MCF 10A (cell line): Measurements from ENCODE around the gene CSF2RB. TPM values are rescaled to one million over a fixed set of nuclear protein-coding genes. Genes with fewer than 3 reads are reported as not detected.

Experiments
- BruUV-seq: library from RNA; stranded (reverse); fragments of 400-500 nt; replicated peaks from 2 replicates; lab custom pipeline; 2021; lab: Mats Ljungman, UMichigan
- CTCF ChIA-PET: fragments of 300-600 bp; sonication (Branson Sonifier 250); formaldehyde crosslinking; extraction: SDS; loops from one replicate; lab custom pipeline; 2021; ENCODE audit warnings: antibody characterized with exemption, inconsistent platforms; lab: Yijun Ruan, JAX
- POLR2A ChIA-PET: fragments of 300-600, 350-650 bp; sonication (Branson Sonifier 250); formaldehyde crosslinking; extraction: SDS; loops from one replicate; lab custom pipeline; 2020; ENCODE audit warnings: antibody characterized with exemption, inconsistent platforms; lab: Yijun Ruan, JAX
- DNase-seq: peaks from one replicate; pipeline ENCODE4 v3.0.0-alpha.2; 2018; ENCODE audit not compliant: unreplicated experiment
- H3K27ac Mint-ChIP-seq: one replicate; pipeline ENCODE4 v1.8.0; 2022; ENCODE audit warnings: mild to moderate bottlenecking, low read depth, mixed read lengths; ENCODE audit not compliant: unreplicated experiment
- H3K27me3 Mint-ChIP-seq: one replicate; pipeline ENCODE4 v1.8.0; 2022; ENCODE audit warnings: mixed read lengths; ENCODE audit not compliant: insufficient read depth, unreplicated experiment
- H3K36me3 Mint-ChIP-seq: one replicate; pipeline ENCODE4 v1.8.0; 2022; ENCODE audit warnings: mild to moderate bottlenecking, moderate library complexity, mixed read lengths; ENCODE audit not compliant: insufficient read depth, unreplicated experiment
- H3K4me1 Mint-ChIP-seq: one replicate; pipeline ENCODE4 v1.8.0; 2022; ENCODE audit warnings: mixed read lengths; ENCODE audit not compliant: insufficient read depth, unreplicated experiment
- H3K4me3 Mint-ChIP-seq: one replicate; pipeline ENCODE4 v1.8.0; 2022; ENCODE audit warnings: mild to moderate bottlenecking, moderate library complexity, mixed read lengths; ENCODE audit not compliant: unreplicated experiment
- H3K9me3 Mint-ChIP-seq: one replicate; pipeline ENCODE4 v1.8.0; 2022; ENCODE audit warnings: mixed read lengths; ENCODE audit not compliant: unreplicated experiment
- CTCF ChIP-seq: fragments of 200-600 bp; IDR thresholded peaks from one replicate; pipeline ENCODE4 v1.8.0; 2022; ENCODE audit warnings: antibody characterized with exemption, mild to moderate bottlenecking; ENCODE audit not compliant: unreplicated experiment
- intact Hi-C: fragments of 100-400 bp; cut with micrococcal nuclease; formaldehyde crosslinking; loops from 2 replicates; pipeline ENCODE4 v1.14.1; 2022
- total RNA-seq: library from RNA; stranded (reverse); gene quantifications from 2 replicates; pipeline ENCODE4 v1.2.3, GENCODE V29; 2022

Gene CSF2RB
- total RNA-seq, 1 experiment from 2014 or later, result not detected

GRCh38 chr22:36963302-36963701 lies 49.9 kb downstream of the CSF2RB start:
- peaks cover 52% of the 10 kb centered on the region for H3K27me3 Mint-ChIP-seq
- CTCF ChIA-PET, result interaction anchor here (0.7 to 0.8 kb wide), 2 partner anchors 180 to 1417 kb away, joined by 5 read pairs; no protein-coding TSS in a partner anchor

GRCh38 chr22:36964106-36964505 lies 50.7 kb downstream of the CSF2RB start:
- H3K27ac Mint-ChIP-seq, result no peak overlapping the region
- BruUV-seq, result no TSS peak
- H3K9me3 Mint-ChIP-seq, result no peaks in the 10 kb centered on the region
- ChIA-PET POLR2A (no interaction called here), CTCF (interaction anchor here (0.8 to 1.0 kb wide), 2 partner anchors 16 to 181 kb away, joined by 3 to 5 read pairs; no protein-coding TSS in a partner anchor)
- no peak for DNase-seq
- H3K4me3 Mint-ChIP-seq, result no peak overlapping the region
- no peaks in the 10 kb centered on the region for H3K4me1 Mint-ChIP-seq
- peaks cover 55% of the 10 kb centered on the region for H3K27me3 Mint-ChIP-seq
- H3K36me3 Mint-ChIP-seq, result no peaks in the 10 kb centered on the region
- intact Hi-C loops, result no loop called here
- no peak for TF ChIP-seq CTCF

More at GRCh38 chr22:36963302-36963701, 49.9 kb downstream of the CSF2RB start:
- H3K4me1 Mint-ChIP-seq, result no peaks in the 10 kb centered on the region
- H3K36me3 Mint-ChIP-seq, result no peaks in the 10 kb centered on the region
- no peak for TF ChIP-seq CTCF
- POLR2A ChIA-PET, result interaction anchor here (0.6 kb wide), 1 partner anchor 599 kb away, joined by 4 read pairs; no protein-coding TSS in a partner anchor
- no peaks in the 10 kb centered on the region for H3K9me3 Mint-ChIP-seq
- BruUV-seq, result no TSS peak
- intact Hi-C loops, result no loop called here
- DNase-seq, result no peak
- H3K27ac Mint-ChIP-seq, result no peak overlapping the region
- H3K4me3 Mint-ChIP-seq, result no peak overlapping the region

GRCh38 chr22:36965696-36966095 lies 52.3 kb downstream of the CSF2RB start:
- no peak for TF ChIP-seq CTCF
- Mint-ChIP-seq H3K4me1 (no peaks in the 10 kb centered on the region), H3K27ac (no peak overlapping the region), H3K27me3 (peaks cover 43% of the 10 kb centered on the region), H3K9me3 (no peaks in the 10 kb centered on the region), H3K36me3 (no peaks in the 10 kb centered on the region), H3K4me3 (no peak overlapping the region)
- ChIA-PET CTCF (interaction anchor here (0.6 to 1.4 kb wide), 4 partner anchors 39 to 110 kb away, joined by 3 to 4 read pairs (median 4); no protein-coding TSS in a partner anchor), POLR2A (no interaction called here)
- intact Hi-C loops, result no loop called here
- no peak for DNase-seq
- BruUV-seq, result no TSS peak

- ChIA-PET CTCF (interaction anchor here (0.6 to 1.4 kb wide), 4 partner anchors 94 to 194 kb away, joined by 3 read pairs; no protein-coding TSS in a partner anchor), POLR2A (no interaction called here)
- intact Hi-C loops, result no loop called here
- BruUV-seq, result no TSS peak
- peak; percentile 86 for DNase-seq
- H3K9me3 Mint-ChIP-seq, result no peaks in the 10 kb centered on the region
- no peaks in the 10 kb centered on the region for H3K4me1 Mint-ChIP-seq
- no peak overlapping the region for H3K27ac Mint-ChIP-seq
- H3K36me3 Mint-ChIP-seq, result no peaks in the 10 kb centered on the region
- no peak overlapping the region for H3K4me3 Mint-ChIP-seq
- no peak for TF ChIP-seq CTCF
- H3K27me3 Mint-ChIP-seq, result peaks cover 30% of the 10 kb centered on the region
Observed at GRCh38 chr22:36966851-36967540, 53.6 kb downstream of the CSF2RB start.
